Kidney (tissue), 14 donors: ENCODE results near the gene PCTP. TPM values are rescaled to one million over a fixed set of nuclear protein-coding genes. Genes with fewer than 3 reads are reported as not detected.
A peak's percentile ranks its signal among the peaks of the same experiment; 100 is the strongest.

ENCODE experiments used
- DNase-seq, 5 donors: peaks; one replicate each; pipeline ENCODE4 v3.0.0-alpha.2; 2013 to 2020
- FAIRE-seq: peaks from 2 replicates; lab custom pipeline; 2012; peaks lifted over from hg19 to GRCh38; lab: Jason Lieb, UNC
- H3K27ac ChIP-seq, 2 donors: one replicate each; pipeline ENCODE4 v1.7.0; 2013; ENCODE audit warnings: low read depth in 2 of 2, low read length in 2 of 2, inconsistent platforms in 1 of 2
- H3K27me3 ChIP-seq: one replicate; pipeline ENCODE4 v1.7.1; 2013; ENCODE audit warnings: low read length, inconsistent platforms; ENCODE audit not compliant: control insufficient read depth, insufficient read depth
- H3K36me3 ChIP-seq, 3 donors: one replicate each; pipeline versions ENCODE4 v1.7.0 to v1.7.1; 2013; ENCODE audit warnings: low read length in 3 of 3, control low read depth in 1 of 3, inconsistent platforms in 1 of 3; ENCODE audit not compliant: insufficient read depth in 3 of 3, control insufficient read depth in 2 of 3
- H3K4me1 ChIP-seq, 3 donors: one replicate each; pipeline versions ENCODE4 v1.7.0 to v1.7.1; 2013; ENCODE audit warnings: low read length in 3 of 3, inconsistent platforms in 1 of 3, low read depth in 1 of 3; ENCODE audit not compliant: control insufficient read depth in 2 of 3, insufficient read depth in 2 of 3
- H3K4me3 ChIP-seq, 3 donors: one replicate each; pipeline versions ENCODE4 v1.7.0 to v1.8.1; 2013; ENCODE audit warnings: low read length in 3 of 3, control low read depth in 1 of 3, inconsistent platforms in 1 of 3
- H3K9ac ChIP-seq, 3 donors: one replicate each; pipeline versions ENCODE4 v1.7.0 to v1.7.1; 2013; ENCODE audit warnings: low read length in 3 of 3, control low read depth in 1 of 3, inconsistent platforms in 1 of 3
- H3K9me3 ChIP-seq, 3 donors: one replicate each; pipeline versions ENCODE4 v1.7.0 to v1.7.1; 2013; ENCODE audit warnings: low read length in 3 of 3, control low read depth in 1 of 3, inconsistent platforms in 1 of 3; ENCODE audit not compliant: control insufficient read depth in 2 of 3, insufficient read depth in 1 of 3
- CTCF ChIP-seq: IDR thresholded peaks from 3 replicates; pipeline ENCODE4 v1.5.1; 2012; ENCODE audit warnings: mild to moderate bottlenecking, moderate library complexity, borderline replicate concordance; ENCODE audit not compliant: insufficient read depth; ENCODE audit errors: extremely low read depth
- intact Hi-C: fragments of 100-400 bp; cut with DNase I; formaldehyde crosslinking; loops from one replicate; pipeline ENCODE4 v1.11.1; 2022
- polyA plus RNA-seq: library from polyadenylated mRNA; stranded (reverse); fragments of 350-450 nt; fragmentation: Illumina TruSeq; extraction: RNeasy Lipid Tissue Mini Kit (QIAGEN cat#74804); gene quantifications from one replicate; pipeline ENCODE4 v1.2.3, GENCODE V29; 2014; ENCODE audit warnings: low read depth, low replicate concordance; ENCODE audit not compliant: insufficient read depth
- total RNA-seq: library from RNA; stranded (reverse); fragmentation: NEBNext Ultra II Directional; extraction: Animal tissue kit (Norgen Biotek cat#: 25700); gene quantifications from one replicate; pipeline ENCODE4 v1.2.1, GENCODE V29; 2021
- donor health status: control.
- donor health status: control.
- donor health status: control.
- donor health status: control.
- donor health status: control.
- donor health status: DM: yes; HTN: yes; CAD: no.
- donor health status: Normal renal cell carcinoma (clear cell type).

The PCTP gene
- total and polyA plus RNA-seq, 2 donors from 2014 or later, result 18.7 to 39.2 TPM

GRCh38 chr17:55717432-55717831 lies 33.4 kb upstream of the PCTP start:
- DNase-seq, result no peak
- Histone ChIP-seq H3K36me3 (no peaks in the 10 kb centered on the region), H3K4me3 (no peak overlapping the region), H3K4me1 (peaks cover 0 to 4% (median 0%) of the 10 kb centered on the region in 3 donors), H3K27ac (no peak overlapping the region), H3K9me3 (no peaks in the 10 kb centered on the region), H3K27me3 (no peaks in the 10 kb centered on the region), H3K9ac (no peak overlapping the region)
- intact Hi-C loops, result no loop called here
- no peak for FAIRE-seq
- no peak for TF ChIP-seq CTCF

DNA sequence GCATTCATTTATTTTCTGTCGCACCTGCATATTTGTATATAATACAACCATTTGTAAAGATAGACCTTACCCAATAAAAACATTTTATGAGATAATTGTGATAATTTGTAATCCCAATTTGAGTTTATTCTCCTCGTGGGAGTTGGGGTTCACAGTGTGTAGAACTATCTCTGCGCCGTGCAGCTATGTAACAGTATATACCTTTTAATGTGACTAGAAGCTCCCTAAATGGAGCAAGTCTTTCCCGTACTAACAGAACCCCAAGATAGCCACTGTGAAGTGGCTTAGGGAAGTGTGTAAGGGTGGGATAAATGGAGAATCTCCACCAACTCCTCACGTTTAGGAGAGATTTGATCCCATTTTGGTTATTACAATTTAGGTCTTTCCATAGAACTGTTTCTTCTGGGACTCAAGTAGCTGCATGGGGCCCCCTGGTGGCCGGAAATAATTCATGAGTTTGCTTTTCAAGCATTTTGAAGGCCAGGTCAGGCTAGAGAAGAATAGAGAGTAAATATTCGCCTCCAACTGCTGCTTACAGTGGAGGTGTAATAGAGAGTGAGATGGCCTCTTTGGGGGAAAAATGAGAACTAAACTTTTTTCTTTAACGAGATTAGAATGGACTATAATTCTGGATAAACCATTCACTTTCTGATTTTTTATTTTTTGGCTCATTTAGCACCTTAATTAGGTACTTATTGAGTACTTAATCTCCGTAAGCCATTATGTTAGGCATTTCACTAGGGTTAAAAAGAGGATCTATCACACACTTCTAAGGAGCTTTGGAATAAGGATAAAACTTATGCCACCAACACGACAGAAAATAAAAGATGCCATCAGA lies 32.7 kb upstream of the PCTP start:
- intact Hi-C loops, result no loop called here
- Histone ChIP-seq H3K36me3 (no peaks in the 10 kb centered on the region), H3K27ac (no peak overlapping the region), H3K27me3 (no peaks in the 10 kb centered on the region), H3K4me1 (peaks cover 0 to 4% (median 0%) of the 10 kb centered on the region in 3 donors), H3K9ac (no peak overlapping the region), H3K4me3 (no peak overlapping the region), H3K9me3 (no peaks in the 10 kb centered on the region)
- FAIRE-seq, result no peak
- TF ChIP-seq CTCF, result peak; percentile 70
- DNase-seq, result peak in 4 of 5 donors; percentile 83 to 95 (median 91)

GRCh38 chr17:55720919-55721836 lies 29.7 kb upstream of the PCTP start:
- H3K4me3 ChIP-seq, result peak overlapping the region in 1 of 3 donors; percentile 38
- no peak overlapping the region for H3K27ac ChIP-seq
- no peak for TF ChIP-seq CTCF
- H3K9me3 ChIP-seq, result no peaks in the 10 kb centered on the region
- peak overlapping the region in 1 of 3 donors; percentile 0 for H3K9ac ChIP-seq
- H3K36me3 ChIP-seq, result no peaks in the 10 kb centered on the region
- intact Hi-C loops, result no loop called here
- H3K27me3 ChIP-seq, result no peaks in the 10 kb centered on the region
- no peak for DNase-seq
- no peak for FAIRE-seq
- peaks cover 0 to 4% (median 0%) of the 10 kb centered on the region in 3 donors for H3K4me1 ChIP-seq
